GM19035 (cell line): ENCODE data around the gene APBA2.

Source experiments
- ATAC-seq: cut with Tn5 transposase; IDR thresholded peaks from one replicate; pipeline ENCODE4 v1.9.1; 2021; ENCODE audit not compliant: unreplicated experiment

Gene APBA2

GRCh38 chr15:28955160-28955992 lies 69.6 kb downstream of the APBA2 start:
- ATAC-seq: no peak

- no peak for ATAC-seq
Observed at GRCh38 chr15:28955993-28956421, 70.2 kb downstream of the APBA2 start.

GRCh38 chr15:28956491-28956890 lies 70.7 kb downstream of the APBA2 start:
- ATAC-seq: no peak

DNA sequence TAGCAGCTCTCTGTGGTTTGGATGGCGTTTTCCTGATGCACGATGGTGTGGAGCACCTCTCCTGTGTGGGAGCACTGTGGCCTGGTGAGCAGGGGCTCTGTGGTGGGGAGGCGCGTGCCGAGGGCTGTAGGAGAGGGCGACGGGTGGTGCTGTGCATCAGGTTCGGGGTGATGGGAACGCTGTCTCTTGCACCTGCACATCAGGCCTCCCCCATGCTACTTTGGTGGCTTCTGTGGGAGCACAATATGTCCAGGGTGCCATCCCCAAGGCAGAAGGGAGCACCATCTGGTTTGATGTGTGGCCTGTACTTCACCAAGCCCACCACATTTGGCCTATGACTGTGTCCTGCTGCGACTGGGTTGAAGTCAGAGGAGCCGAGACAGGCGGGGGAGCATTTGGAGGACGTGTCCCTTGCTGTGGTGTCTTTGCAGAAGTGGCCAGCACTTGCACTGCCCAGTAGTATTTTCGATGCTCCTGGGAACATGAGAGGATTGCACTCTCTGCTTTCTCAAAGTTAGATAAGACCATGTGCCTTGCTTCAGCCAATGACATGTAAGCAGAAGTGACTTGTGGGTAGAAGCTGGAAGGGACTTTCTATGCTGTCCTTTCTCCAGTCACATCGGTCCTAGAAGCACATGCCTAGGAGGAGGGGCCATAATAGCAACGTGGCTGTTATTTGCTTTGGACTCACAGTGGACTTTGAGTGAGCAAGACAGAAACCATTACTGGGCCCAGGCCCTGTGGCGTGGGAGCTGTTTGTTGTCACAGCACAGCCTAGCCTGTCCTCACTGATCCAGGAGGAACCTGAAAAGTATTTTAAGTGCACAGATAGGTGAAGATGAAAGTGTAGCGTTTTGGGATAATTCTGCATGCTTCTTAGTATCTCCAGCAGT lies 72.1 kb downstream of the APBA2 start:
- ATAC-seq: no peak

GRCh38 chr15:28959326-28959725 lies 73.6 kb downstream of the APBA2 start:
- ATAC-seq: no peak

GRCh38 chr15:28960979-28961378 lies 75.2 kb downstream of the APBA2 start:
- no peak for ATAC-seq

DNA sequence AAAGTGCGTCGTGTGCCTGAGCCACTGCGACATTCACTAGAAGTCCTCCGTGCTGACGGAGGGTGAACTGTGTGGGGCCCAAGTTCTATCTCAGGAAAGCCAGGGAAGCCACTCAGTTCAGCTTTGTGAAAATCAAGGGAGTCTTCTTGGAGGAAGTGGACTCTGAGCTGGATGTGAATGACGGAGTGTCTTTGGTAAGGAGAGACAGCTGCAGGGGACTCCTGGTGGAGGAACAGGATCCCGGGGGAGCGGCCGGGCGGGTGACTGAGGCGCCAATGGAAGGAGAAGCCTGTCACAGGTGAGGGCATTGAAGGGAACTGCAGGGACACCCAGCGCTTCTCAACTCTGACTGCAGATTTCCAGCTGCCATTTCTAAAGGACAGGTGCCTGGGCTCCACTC lies 75.6 kb downstream of the APBA2 start:
- ATAC-seq: no peak

- ATAC-seq: no peak
Observed at GRCh38 chr15:28962851-28963710, 77.3 kb downstream of the APBA2 start.

DNA sequence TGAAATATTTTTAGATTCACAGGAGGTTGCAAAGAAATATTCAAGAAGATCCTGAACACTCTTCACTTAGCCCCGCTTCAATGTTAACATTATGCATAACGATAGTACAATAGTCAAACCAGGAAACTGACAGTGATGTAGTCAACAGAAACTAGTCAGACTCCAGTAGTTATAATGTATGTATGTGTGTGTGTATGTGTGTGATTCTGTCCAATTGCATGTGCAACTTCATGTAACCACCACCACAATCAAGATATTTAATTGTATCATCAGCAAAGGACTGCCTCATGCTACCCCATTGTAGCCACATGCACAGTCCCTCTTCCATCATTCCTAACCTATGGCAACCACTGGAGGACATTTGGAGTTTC lies 77.9 kb downstream of the APBA2 start:
- ATAC-seq: no peak

DNA sequence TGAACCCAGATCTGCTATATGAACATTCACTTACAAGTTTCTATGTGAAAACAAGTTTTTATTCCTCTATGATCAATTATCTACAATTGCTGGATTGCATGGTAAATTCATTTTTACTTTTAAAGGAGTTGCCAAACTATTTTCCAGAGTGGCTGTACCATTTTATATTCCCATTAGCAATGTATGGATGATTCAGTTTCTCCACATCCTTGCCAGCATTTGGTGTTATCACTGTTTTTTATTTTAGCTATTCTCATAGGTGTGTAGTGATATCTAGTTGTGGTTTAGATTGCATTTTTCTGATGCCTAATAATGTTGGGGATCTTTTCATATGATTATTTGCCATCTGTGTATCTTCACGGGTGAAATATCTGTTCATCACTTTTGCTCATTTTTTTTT lies 78.3 kb downstream of the APBA2 start:
- ATAC-seq: no peak

DNA sequence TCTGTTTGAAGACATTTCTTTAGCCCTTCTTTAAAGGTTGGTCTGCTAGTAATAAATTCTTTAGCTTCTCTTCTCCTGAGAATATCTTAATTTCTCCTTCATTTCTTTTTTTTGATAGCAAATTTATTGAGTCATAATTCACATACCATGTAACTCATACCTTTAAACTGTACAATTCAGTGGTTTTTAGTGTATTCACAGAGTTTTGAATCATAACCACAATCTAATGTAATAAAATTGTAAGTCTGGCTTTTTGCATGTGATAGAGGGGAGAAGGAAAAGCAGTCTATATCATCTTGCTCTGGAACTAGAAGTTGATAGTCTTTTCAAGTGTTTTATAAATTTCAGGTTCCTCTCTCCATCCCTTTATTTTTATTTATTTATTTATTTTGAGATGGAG lies 81.3 kb downstream of the APBA2 start:
- ATAC-seq: no peak

GRCh38 chr15:28967990-28968389 lies 82.2 kb downstream of the APBA2 start:
- ATAC-seq: no peak

DNA sequence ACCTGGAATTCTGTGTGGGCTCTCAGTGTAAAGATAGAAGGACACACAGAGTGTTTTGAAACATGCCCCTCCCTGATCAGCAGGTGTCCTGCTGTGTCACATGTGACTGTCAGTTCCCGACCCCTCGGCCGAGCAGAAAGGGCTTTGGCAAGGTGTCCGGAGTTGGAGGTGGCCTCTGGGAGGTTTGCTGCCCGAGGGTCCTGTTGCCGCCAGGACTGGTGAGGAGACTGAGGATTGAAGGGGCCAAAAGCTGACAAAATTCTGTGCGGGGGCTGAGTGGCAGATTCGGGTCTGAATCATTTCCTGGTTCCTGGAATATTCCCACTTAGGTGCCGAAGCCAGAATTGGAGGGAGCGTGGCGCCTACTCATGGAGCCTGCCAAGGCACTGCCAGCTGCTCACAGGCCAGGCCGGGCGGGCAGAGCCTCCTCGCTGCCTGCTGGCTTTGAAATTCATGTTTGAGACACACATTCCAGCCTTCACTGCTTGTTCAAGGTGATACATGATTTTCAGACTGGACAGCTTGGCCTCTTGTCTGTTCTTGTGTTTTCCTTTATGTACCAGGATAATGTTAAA lies 83.8 kb downstream of the APBA2 start:
- no peak for ATAC-seq

- no peak for ATAC-seq
Observed at GRCh38 chr15:28974142-28974541, 88.4 kb downstream of the APBA2 start.

DNA sequence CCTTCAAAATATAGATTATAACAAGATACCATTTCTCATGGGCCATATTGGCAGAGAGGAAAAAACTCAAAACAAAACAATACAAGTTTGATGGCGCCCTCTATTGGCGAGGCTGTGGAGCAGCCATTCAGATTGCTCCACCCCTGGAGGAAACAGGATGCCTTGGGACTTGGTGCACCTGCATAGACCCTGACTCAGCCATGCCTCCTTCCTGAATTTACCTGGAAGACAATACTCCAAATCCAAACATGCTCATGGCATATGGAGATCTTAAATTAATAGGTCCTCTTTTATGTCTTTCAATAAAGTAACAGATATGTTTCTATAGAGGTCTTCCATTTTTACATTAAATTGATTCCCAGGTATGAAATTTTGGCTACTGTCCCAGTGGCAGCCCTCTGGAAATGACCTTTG lies 90.0 kb downstream of the APBA2 start:
- ATAC-seq: no peak

- ATAC-seq: no peak
Observed at GRCh38 chr15:28977377-28978010, 91.7 kb downstream of the APBA2 start.

GRCh38 chr15:28978011-28978378 lies 92.2 kb downstream of the APBA2 start:
- ATAC-seq: no peak

DNA sequence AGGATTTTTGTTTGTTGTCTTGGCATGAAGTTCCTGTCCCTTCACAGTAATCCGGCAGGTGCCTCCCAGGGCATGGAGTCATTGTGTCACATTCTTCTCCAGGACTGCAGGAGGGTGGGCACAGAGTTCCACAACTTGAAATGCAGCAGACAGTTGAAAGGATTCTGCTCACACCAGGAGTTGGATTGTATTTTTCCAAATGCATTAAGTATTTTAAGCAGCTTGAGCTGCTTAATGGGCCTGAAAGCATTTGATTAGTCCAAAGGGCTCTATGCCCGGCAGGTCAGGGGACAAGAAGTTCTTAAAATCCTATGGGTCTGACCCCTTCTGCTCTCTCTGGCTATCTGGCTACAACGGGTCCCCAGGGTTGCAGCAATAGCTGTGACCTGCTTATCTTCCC lies 92.9 kb downstream of the APBA2 start:
- ATAC-seq: no peak

DNA sequence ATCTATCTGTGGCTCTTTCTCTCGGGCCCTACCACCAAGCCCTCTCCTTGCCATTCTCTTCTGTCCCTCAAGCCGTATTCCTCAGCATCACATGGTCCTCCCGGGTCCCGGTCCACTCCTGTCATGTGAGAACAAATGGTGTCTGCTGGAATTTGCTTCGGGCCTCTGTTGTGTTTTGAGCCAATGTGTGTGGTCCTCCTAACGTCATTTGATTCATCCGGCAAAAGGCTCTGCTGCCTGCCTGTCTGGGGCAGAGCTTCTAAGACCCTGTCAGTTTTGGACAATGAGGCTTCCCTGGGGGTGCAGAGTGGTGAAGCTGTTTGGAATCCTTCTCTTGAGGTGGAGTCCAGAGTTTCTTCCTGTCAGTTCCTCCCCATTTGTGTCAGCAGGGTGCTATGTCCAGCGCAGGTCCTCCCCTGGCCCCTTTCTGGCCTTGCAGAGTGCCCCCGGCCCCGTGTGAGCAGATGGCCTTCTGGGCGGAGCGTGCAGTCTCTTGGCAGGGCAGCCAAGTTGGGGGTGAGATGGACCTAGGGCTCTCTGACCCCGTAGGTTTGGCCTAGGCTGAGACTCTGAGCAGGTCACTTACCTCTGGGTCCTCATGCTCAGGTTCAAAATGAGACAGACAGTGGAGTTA lies 93.6 kb downstream of the APBA2 start:
- no peak for ATAC-seq
